H1 (cell line): Measurements from ENCODE around the gene ZNF229. TPM values are rescaled to one million over a fixed set of nuclear protein-coding genes. Genes with fewer than 3 reads are reported as not detected.

Source experiments
- CTCF ChIP-seq, 3 experiments: IDR thresholded peaks; 1 replicate in 2 of 3; 2 replicates in 1 of 3; pipeline versions ENCODE4 v1.5.1 to v1.6.1; 2011; ENCODE audit warnings: low read length in 3 of 3, mild to moderate bottlenecking in 3 of 3, inconsistent platforms in 2 of 3, low read depth in 1 of 3, moderate library complexity in 1 of 3; ENCODE audit not compliant: insufficient read depth in 1 of 3; ENCODE audit errors: control extremely low read depth in 1 of 3
- KDM4A ChIP-seq: IDR thresholded peaks from one replicate; pipeline ENCODE4 v1.7.1; 2012; ENCODE audit warnings: low read depth, mild to moderate bottlenecking, moderate library complexity, low read length, inconsistent platforms; ENCODE audit not compliant: severe bottlenecking
- RFX5 ChIP-seq: IDR thresholded peaks from 2 replicates; pipeline ENCODE4 v1.6.1; 2011; ENCODE audit warnings: low read depth, low read length, improper control_type of control experiment, borderline replicate concordance
- TEAD4 ChIP-seq: IDR thresholded peaks from 2 replicates; pipeline ENCODE4 v1.6.1; 2012; ENCODE audit warnings: low read depth, low read length, inconsistent platforms, mixed read lengths
- polyA plus RNA-seq, 7 experiments: library from polyadenylated mRNA; depleted of rRNA in 3 of 7; stranded (reverse) in 5 of 7; unstranded in 2 of 7; fragments of >200 nt in 5 of 7; fragments of 200-250 nt in 2 of 7; gene quantifications; 1 replicate in 5 of 7; 2 replicates in 1 of 7; 4 replicates in 1 of 7; pipeline versions ENCODE4 v1.2.1 to v1.2.3, GENCODE V29; 2011 to 2013; ENCODE audit warnings: missing spikeins in 2 of 7, mixed read lengths in 2 of 7
- total RNA-seq: library from RNA; stranded (reverse); fragmentation: NEBNext Ultra II Directional; extraction: Animal tissue kit (Norgen Biotek cat#: 25700); gene quantifications from 2 replicates; pipeline ENCODE4 v1.2.1, GENCODE V29; 2021

ZNF229 gene
- total and polyA plus RNA-seq, 2 of the 8 experiments (the other 6 are each of a cell fraction or from before 2014, with no cell fraction given), result 0.74 to 3.9 TPM

- no peak for TF ChIP-seq TEAD4
- no peak for TF ChIP-seq CTCF (IDR thresholded peaks at IDR 0.05; ENCODE audit: control extremely low read depth in 1 of 3, insufficient read depth in 1 of 3, low read depth in 1 of 3, low read length in 3 of 3)
- TF ChIP-seq RFX5, result no peak
- no peak for TF ChIP-seq KDM4A
Measured at GRCh38 chr19:44438441-44438840, 9.8 kb downstream of the ZNF229 start (continued).
